ENCODE results near the gene PDE10A.

Gene PDE10A

DNA sequence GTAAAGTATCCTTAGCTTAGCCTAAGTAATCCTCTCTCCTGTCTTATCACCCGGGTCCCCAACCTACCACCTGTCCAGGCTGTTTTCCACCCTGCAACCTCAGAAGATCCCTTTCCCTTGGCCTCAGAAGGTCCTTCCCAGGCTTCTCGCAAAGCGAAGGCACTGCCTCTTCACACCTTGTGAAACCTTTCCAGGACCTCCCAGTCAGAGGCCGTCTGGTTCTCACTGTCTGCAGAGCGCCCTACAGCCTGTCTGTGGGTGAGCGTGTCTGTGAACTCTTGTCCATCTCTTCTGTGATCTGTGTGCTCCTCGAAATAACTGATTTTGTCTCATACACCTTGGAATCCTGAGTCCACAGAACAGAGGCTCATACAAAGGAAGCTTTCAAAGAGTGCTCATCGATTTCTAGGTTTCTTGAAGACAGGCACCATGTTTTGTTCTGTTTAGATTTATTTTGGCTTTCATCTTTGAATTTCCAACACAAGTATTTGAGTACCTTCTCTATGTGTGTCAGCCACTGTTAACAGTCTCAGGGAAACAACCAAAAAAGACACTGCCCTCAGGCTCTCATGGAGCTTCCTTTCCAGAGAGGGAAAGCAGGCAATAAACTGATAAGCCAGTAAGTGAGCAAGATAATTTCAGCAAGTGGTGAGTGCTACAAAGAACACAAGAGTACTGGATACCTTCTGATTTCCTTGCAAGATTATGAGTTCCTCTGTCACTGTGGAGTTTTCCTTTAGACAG is 6.3 kb downstream of the PDE10A start:
- no peak for DNase-seq (ENCODE audit: low read depth)
- TF ChIP-seq CTCF (conservative IDR thresholded peaks at IDR 0.05; ENCODE audit: low read length) = no peak
- no peak overlapping the region for H3K4me3 ChIP-seq (ENCODE audit: low read length)

DNA sequence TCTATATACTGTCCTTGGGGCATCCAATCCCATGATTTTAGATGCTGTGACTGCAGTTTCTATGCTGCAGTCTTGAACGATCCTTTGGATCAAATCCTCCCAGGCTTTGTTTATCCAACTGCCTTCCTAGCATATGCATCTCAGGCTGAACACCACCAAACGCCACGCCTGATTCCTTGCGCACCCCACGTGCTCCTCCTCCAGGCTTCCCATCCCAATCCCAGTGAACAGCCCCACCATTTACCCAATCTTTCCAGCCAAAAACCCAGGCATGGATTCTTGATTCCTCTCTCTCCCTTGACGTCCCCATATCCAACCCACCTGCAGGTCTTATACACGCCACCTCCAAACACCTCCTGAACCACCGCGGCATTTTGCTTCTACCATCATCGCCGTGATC is 7.8 kb downstream of the PDE10A start:
- no peak overlapping the region for H3K4me3 ChIP-seq (ENCODE audit: low read length)
- TF ChIP-seq CTCF (conservative IDR thresholded peaks at IDR 0.05; ENCODE audit: low read length) = no peak
- no peak for DNase-seq (ENCODE audit: low read depth)

DNA sequence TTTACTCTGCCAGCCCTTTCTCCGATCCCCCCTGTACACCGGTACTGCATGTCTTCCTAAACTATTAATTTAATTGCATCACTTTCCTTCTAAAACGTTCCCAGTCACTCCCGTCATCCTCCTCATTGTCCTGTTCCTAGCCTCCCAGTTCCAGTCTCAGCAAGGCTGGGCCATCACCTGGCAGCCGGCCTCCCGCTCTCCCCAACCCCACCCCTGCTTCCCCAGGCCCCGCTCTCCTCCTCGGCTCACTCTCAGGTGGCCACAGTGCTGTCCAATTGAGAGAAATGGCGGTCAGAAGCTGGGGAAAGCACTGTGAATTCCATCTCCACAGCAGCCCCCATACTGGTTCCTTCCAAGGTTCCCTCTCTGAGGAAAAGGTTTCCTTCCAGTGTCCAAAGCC is 8.9 kb downstream of the PDE10A start:
- no peak for TF ChIP-seq CTCF (conservative IDR thresholded peaks at IDR 0.05; ENCODE audit: low read length)
- no peak overlapping the region for H3K4me3 ChIP-seq (ENCODE audit: low read length)
- DNase-seq (ENCODE audit: low read depth) = no peak

- no peak overlapping the region for H3K4me3 ChIP-seq (ENCODE audit: low read length)
- TF ChIP-seq CTCF (conservative IDR thresholded peaks at IDR 0.05; ENCODE audit: low read length) = no peak
- no peak for DNase-seq (ENCODE audit: low read depth)
Measured at GRCh38 chr6:165653607-165654006, 9.4 kb downstream of the PDE10A start.

DNA sequence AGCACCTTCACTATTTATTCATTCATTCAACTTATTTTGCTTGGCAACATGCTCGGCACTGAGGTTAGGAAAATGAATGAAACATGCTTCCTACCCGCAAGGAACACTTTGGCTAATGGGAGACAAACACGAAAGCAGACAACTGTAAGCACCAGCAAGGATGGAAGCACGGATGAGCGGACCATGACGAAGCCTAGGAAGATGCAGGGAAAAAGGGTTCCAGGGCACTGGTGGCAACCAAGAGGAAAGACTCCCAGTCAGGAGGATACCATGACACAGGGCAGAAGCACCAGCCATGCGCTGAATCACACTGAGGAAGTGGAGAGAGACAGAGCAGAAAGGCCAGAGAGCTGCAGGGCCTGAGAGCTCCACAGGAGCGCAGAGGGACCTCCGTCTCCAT is 9.8 kb downstream of the PDE10A start:
- TF ChIP-seq CTCF (conservative IDR thresholded peaks at IDR 0.05; ENCODE audit: low read length) = no peak
- no peak overlapping the region for H3K4me3 ChIP-seq (ENCODE audit: low read length)
- DNase-seq (ENCODE audit: low read depth) = no peak

GRCh38 chr6:165652766-165653165 is 10.3 kb downstream of the PDE10A start:
- H3K4me3 ChIP-seq (ENCODE audit: low read length) = no peak overlapping the region
- no peak for DNase-seq (ENCODE audit: low read depth)

More at GRCh38 chr6:165652766-165653165, 10.3 kb downstream of the PDE10A start:
- TF ChIP-seq CTCF (conservative IDR thresholded peaks at IDR 0.05; ENCODE audit: low read length) = no peak
